Left lung (tissue), 10 donors: Measurements from ENCODE around the gene DLST. TPM values are rescaled to one million over a fixed set of nuclear protein-coding genes. Genes with fewer than 3 reads are reported as not detected.

Experiments used
- ATAC-seq: fragments of 200-7000 bp; cut with Tn5 transposase; one replicate; pipeline ENCODE4 v1.9.1; 2020; ENCODE audit warnings: moderate library complexity
- DNase-seq, 4 donors: peaks; one replicate each; pipeline ENCODE4 v3.0.0-alpha.2; 2013 to 2020
- H3K27ac ChIP-seq, 2 donors: fragments of 200-600 bp; sonication (generic) in 1 of 2; one replicate each; pipeline versions ENCODE4 v1.5.0 to v1.8.0; 2020 to 2021
- H3K27me3 ChIP-seq, 2 donors: fragments of 200-600 bp; sonication (generic) in 1 of 2; one replicate each; pipeline versions ENCODE4 v1.5.0 to v1.8.0; 2020 to 2021
- H3K36me3 ChIP-seq, 2 donors: fragments of 200-600 bp; sonication (generic) in 1 of 2; one replicate each; pipeline versions ENCODE4 v1.5.0 to v1.8.0; 2020 to 2021
- H3K4me1 ChIP-seq, 2 donors: fragments of 200-600 bp; one replicate each; pipeline ENCODE4 v1.8.0; 2021
- H3K4me3 ChIP-seq, 2 donors: fragments of 200-600 bp; sonication (generic) in 1 of 2; one replicate each; pipeline versions ENCODE4 v1.5.0 to v1.8.0; 2020 to 2021; ENCODE audit warnings: mild to moderate bottlenecking in 1 of 2
- H3K9me3 ChIP-seq, 2 donors: fragments of 200-600 bp; sonication (generic) in 1 of 2; one replicate each; pipeline versions ENCODE4 v1.5.0 to v1.8.0; 2020 to 2021
- intact Hi-C, 2 donors: fragments of 100-400 bp; cut with DNase I; formaldehyde crosslinking; loops; one replicate each; pipeline versions ENCODE4 v1.11.2 to v1.14.2; 2022
- polyA plus RNA-seq, 6 donors: library from polyadenylated mRNA; unstranded; fragments of 120-200 nt; gene quantifications; one replicate each; pipeline ENCODE4 v1.2.1, GENCODE V29; 2013; ENCODE audit not compliant: insufficient read length in 6 of 6
- total RNA-seq, 2 donors: library from RNA; stranded (reverse); fragmentation: NEBNext Ultra II Directional; extraction: Animal tissue kit (Norgen Biotek cat#: 25700); gene quantifications; one replicate each; pipeline ENCODE4 v1.2.1, GENCODE V29; 2021
- TF ChIP-seq, protein P1 (sequence below), 2 donors: fragments of 200-600 bp; sonication (generic) in 1 of 2; IDR thresholded peaks; one replicate each; pipeline versions ENCODE4 v1.5.0 to v1.8.0; 2021; ENCODE audit warnings: antibody characterized with exemption in 2 of 2
- donor health status: DM: no; HTN: yes; CAD: no.
- donor health status: DM: no; HTN: no; CAD: no.

DLST gene
- total and polyA plus RNA-seq, 8 donors: 88.3 to 104 (median 96.3) TPM

DNA sequence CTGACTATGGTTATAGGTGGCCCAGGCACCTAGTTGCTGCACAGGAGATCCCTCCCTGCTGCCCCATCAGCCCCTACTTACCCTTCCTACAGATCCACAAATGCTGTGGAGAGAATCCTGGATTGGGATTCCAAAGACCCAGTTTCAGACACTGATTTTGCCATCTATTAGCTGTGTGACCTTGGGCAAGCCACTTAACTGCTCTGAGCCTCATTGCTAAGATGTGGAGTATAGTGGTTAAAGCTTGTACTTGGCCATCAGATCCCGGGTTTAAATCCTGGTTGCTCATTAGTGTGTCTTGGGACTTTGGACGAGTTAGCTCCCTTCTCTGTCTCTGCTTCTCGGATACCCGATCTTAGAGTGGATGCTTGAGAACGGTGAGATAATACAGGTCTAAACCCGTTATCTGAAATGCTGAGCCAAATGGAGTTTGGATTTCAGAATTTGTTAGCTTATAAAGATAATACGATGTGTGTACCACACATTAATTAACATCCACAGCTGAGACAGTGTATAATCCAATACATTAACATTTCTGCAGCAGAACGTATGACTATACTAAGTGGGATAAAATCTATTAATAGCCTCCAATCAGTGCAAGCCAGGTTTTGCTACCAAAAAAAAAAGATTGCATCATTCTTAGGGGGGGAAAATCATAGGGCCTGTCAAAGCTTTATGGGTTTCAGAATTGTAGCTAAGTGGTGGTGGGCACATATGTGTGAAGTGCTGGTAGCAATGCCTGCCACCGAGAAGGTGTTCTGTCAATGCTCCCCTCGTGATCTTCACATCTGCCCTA, 21.8 kb upstream of the DLST start:
- H3K36me3 ChIP-seq: no peaks in the 10 kb centered on the region
- DNase-seq (no peak), ATAC-seq (no peak)
- H3K27me3 ChIP-seq: no peaks in the 10 kb centered on the region
- intact Hi-C loops: loop anchor here in 1 of 2 donors (5.0 kb wide), 1 partner anchor 47 kb away; no protein-coding TSS in a partner anchor
- no peak overlapping the region for H3K4me3 ChIP-seq
- peaks cover 0 to 9% of the 10 kb centered on the region in 2 donors for H3K4me1 ChIP-seq
- TF ChIP-seq, protein P1, sequence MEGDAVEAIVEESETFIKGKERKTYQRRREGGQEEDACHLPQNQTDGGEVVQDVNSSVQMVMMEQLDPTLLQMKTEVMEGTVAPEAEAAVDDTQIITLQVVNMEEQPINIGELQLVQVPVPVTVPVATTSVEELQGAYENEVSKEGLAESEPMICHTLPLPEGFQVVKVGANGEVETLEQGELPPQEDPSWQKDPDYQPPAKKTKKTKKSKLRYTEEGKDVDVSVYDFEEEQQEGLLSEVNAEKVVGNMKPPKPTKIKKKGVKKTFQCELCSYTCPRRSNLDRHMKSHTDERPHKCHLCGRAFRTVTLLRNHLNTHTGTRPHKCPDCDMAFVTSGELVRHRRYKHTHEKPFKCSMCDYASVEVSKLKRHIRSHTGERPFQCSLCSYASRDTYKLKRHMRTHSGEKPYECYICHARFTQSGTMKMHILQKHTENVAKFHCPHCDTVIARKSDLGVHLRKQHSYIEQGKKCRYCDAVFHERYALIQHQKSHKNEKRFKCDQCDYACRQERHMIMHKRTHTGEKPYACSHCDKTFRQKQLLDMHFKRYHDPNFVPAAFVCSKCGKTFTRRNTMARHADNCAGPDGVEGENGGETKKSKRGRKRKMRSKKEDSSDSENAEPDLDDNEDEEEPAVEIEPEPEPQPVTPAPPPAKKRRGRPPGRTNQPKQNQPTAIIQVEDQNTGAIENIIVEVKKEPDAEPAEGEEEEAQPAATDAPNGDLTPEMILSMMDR (IDR thresholded peaks at IDR 0.05): no peak
- H3K27ac ChIP-seq: no peak overlapping the region
- no peaks in the 10 kb centered on the region for H3K9me3 ChIP-seq

DNA sequence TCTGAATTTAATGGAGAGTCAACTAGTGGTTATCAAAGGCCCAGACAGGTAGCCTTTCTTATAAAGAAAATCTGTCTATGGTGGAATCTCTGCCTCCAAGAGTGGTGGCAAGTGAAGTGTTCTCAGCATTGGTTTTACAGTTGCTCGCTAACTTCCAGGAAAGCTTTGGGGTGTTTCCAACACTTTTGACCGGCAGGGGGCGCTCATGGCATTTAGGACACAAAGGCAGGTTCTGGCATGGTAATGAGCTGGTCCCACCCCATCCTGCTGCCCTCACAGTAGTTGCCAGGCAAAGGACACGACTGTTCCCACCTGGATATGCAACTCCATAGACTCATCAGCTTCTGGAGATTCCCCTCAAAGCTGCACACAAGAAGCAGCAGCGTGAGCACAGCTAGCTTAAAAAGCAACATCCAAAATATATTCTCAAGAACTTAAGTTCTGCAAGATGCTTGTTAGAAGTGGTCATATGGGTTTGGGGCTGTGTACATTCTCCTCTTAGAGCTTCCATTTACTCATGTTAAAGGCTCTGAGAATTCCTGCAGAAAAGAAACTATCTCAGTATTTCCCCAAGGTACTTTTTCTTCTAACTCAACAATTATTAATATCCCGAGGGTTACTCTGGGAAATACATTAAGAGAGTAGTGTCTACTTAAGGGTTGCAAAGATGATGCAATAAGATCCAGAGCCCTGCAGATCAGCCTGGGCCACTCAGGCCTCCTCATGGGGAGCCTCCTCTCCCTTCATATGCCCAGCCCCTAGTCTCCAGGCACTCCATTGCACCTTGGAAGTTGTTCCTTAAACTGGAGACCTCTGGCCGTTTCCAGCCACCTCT, 20.6 kb upstream of the DLST start:
- TF ChIP-seq, protein P1 (IDR thresholded peaks at IDR 0.05): peak; percentile 93 to 94
- intact Hi-C loops: loop anchor here in 1 of 2 donors (5.0 kb wide), 1 partner anchor 46 kb away; no protein-coding TSS in a partner anchor

DNA sequence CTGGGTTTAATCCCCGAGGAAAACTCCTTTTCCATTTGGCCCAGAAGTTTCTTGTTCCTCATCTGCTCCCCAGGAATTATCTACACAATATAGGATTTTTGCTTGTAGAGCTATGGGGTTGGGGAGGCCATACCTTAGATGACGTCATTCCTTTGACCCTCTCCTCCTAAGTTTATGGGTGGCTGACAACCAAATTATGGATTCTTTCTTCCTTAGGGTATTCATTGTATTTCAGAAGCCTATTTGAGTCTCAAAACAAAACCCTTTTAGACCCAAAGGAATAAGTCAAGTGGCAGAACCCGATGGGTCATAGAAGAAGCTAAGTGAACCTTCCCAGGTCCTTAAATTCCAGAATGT, 20.0 kb upstream of the DLST start:
- intact Hi-C loops: loop anchor here in 1 of 2 donors (5.0 kb wide), 1 partner anchor 46 kb away; no protein-coding TSS in a partner anchor

More for the DNA sequence above, 20.6 kb upstream of the DLST start:
- H3K9me3 ChIP-seq: no peaks in the 10 kb centered on the region
- peaks cover 0 to 9% of the 10 kb centered on the region in 2 donors for H3K4me1 ChIP-seq
- ATAC-seq (peak; percentile 89), DNase-seq (peak; percentile 73 to 94 (median 86))
- H3K36me3 ChIP-seq: no peaks in the 10 kb centered on the region
- H3K27me3 ChIP-seq: no peaks in the 10 kb centered on the region
- H3K4me3 ChIP-seq: no peak overlapping the region
- no peak overlapping the region for H3K27ac ChIP-seq

DNA sequence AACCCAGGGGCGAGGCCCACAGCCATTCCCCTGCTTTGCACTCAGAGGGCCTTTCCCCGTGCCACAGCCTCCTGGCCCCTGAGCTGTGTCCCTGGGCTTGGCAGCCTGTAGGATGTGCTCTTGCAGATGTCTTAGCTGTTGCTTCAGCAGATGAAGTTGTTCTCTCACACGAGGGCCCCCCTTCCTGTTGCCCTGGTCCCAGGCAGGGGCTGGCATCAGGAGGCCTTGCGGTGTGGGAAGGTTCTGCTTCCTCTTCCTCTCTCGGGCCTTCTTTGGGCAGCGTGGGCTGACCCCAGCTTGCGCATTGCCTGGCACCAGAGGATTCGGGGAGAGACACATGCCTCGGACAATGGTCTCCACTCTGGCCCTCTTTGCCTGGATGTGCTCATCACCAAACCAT, 18.4 kb upstream of the DLST start:
- H3K4me1 ChIP-seq: peaks cover 0 to 9% of the 10 kb centered on the region in 2 donors
- peak; percentile 54 for ATAC-seq
- intact Hi-C loops: loop anchor here in 1 of 2 donors (5.0 kb wide), 1 partner anchor 44 kb away; no protein-coding TSS in a partner anchor
- TF ChIP-seq, protein P1 (IDR thresholded peaks at IDR 0.05): no peak
- no peaks in the 10 kb centered on the region for H3K36me3 ChIP-seq
- DNase-seq: peak in 2 of 4 donors; percentile 54 to 81
- H3K27ac ChIP-seq: no peak overlapping the region
- no peak overlapping the region for H3K4me3 ChIP-seq
- H3K9me3 ChIP-seq: no peaks in the 10 kb centered on the region
- H3K27me3 ChIP-seq: no peaks in the 10 kb centered on the region

More for the DNA sequence above, 20.0 kb upstream of the DLST start:
- Histone ChIP-seq H3K27me3 (no peaks in the 10 kb centered on the region), H3K36me3 (no peaks in the 10 kb centered on the region), H3K27ac (no peak overlapping the region), H3K4me3 (no peak overlapping the region), H3K4me1 (peaks cover 0 to 9% of the 10 kb centered on the region in 2 donors), H3K9me3 (no peaks in the 10 kb centered on the region)
- TF ChIP-seq, protein P1 (IDR thresholded peaks at IDR 0.05): no peak
- ATAC-seq: no peak
- DNase-seq: no peak
